HG02970 (cell line): ENCODE measurements around the gene LACTB.
"Not testable (repeated sequence)": the region's sequence is repeated elsewhere in the genome, so short reads cannot be mapped to it uniquely, and the experiment has no call there.

ENCODE experiments used
- ATAC-seq: cut with Tn5 transposase; IDR thresholded peaks from one replicate; pipeline ENCODE4 v1.9.1; 2021; ENCODE audit warnings: mild to moderate bottlenecking, moderate library complexity, moderate number of reproducible peaks; ENCODE audit not compliant: unreplicated experiment, low FRiP score

Gene LACTB

GRCh38 chr15:63089260-63090043 is 32.2 kb upstream of the LACTB start:
- ATAC-seq = no peak

DNA sequence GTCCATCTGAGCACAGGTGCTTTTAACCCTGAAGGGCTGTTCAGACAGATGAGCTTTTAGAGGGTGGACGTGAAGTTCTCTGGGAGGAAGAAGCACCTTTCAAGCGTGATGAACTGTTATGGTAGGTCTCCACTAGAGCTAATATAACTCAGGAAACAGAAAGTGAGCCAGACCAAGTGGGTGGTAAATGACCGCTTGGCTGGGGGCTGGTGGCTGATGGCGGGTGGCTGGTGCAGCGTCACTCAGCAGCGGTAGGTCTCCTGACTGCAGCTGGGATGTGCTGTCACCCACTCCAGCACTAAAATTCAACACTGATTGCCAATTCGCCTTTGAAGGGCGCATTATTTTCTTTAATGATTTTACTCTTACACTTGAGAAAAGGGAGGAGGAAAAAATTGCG is 31.2 kb upstream of the LACTB start:
- no peak for ATAC-seq

DNA sequence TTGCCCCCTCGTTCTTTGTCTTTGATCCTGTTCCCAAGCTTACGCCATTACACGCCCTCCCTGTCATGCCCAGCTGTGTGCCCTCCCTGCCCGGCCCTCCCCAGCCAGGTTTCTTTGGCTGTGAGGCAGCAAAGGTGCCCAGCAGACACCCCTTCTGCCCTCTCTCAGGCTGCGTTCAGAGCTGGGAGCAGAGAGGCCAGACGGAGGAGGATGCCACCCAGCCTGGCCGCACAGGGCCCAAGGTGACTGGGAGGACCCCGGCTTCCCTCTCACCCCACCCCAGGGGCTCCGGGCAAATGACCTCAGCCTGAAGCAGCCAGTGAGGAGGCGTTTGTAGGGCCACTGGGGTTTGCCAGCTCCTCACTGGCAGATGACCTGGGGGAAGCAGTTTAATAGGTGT is 30.8 kb upstream of the LACTB start:
- ATAC-seq = no peak

GRCh38 chr15:63091679-63092446 is 29.8 kb upstream of the LACTB start:
- ATAC-seq = no peak

DNA sequence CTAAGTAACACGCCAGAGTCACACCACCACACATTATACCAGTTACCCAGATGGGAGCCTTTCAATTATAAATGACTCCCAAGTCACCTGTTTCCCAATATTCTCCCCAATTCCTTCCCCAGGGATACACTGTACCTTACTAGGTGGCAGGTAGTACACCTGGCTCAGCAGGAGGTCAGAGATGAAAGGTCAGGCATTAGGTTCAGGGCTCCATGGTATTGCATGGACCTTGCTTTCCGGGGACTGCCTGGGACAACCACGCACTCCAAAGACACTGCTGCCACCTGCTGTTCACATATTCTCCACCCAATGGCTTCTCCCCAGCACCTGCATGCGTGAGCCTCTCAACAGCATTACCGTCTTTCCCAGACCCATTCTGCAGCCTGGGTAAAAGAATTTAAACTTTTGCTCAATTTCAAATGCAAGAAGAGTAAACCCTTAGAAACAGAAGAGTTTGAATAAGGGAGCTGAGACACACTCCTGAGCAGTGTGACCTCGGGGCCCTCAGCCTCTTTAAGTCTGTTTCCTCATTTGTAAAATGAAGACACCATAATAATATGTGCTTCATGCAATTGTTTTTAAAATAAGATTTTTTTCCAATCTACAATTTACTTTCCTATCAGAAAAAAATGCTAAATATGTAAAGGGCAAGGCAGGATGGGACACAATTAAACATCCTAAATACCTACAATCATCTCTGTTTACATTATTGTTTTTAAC is 28.0 kb upstream of the LACTB start:
- ATAC-seq = no peak

DNA sequence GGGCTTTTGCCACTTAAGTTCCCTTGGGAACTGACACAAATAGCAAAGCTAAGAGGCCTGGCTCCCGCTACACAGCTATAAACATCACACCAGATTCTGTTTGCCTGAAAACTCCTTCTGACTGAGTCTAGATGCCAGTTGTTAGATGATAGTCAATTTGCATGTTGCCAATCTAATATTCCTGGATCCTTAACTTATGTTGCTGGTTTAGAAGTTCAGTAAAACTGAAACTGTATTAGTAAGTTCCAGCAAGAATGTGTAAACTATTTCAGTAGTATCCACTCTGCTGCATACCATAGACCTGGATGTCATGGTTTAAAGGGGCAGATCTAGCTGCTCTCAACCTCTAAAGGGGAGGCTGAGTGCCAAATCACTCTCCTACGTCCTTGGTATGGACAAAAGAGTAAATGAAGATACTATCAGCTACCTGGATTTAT is 27.1 kb upstream of the LACTB start:
- no peak for ATAC-seq

DNA sequence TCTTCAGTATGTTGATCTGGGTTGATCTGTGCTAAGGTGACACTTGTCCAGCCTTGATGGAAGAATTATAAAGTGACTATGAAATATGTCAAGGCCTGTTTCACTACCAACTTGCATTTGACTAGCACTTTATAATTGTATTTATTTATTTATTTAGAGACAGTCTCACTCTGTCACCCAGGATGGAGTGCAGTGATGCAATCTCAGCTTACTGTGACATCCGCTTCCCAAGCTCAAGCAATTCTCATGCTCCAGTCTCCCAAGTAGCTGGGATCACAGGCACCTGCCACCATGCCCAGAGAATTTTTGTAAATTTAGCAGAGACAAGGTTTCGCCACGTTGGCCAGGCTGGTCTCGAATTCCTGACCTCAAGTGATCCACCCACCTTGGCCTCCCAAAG is 25.5 kb upstream of the LACTB start:
- no peak for ATAC-seq

- not testable (repeated sequence) for ATAC-seq
These were observed 22.8 kb upstream of the LACTB start for GRCh38 chr15:63098901-63099300.

GRCh38 chr15:63099581-63099980 is 22.1 kb upstream of the LACTB start:
- ATAC-seq = not testable (repeated sequence)

DNA sequence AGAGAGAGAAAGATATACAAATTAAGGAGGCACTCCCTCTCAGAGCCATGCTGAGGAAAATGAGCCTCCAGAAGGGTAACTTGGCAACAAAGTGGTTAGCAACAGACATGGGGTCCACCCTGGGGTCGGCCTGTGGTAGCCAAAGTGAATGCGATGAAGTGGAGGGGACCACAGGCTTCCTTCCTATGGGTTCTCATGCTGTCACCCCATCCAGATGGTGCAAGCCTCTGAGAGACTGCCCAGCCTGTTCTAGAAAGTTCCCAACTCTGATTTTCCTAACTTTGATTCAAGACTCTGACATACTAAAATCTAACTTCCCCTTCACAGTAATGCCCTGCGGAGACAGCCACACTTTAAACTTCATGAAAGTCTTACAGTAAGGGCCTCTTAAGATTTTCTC is 18.2 kb upstream of the LACTB start:
- ATAC-seq = no peak

- ATAC-seq = no peak
These were observed 16.9 kb upstream of the LACTB start for GRCh38 chr15:63104727-63105126.

- ATAC-seq = not testable (repeated sequence)
These were observed 16.3 kb upstream of the LACTB start for GRCh38 chr15:63105354-63105753.

DNA sequence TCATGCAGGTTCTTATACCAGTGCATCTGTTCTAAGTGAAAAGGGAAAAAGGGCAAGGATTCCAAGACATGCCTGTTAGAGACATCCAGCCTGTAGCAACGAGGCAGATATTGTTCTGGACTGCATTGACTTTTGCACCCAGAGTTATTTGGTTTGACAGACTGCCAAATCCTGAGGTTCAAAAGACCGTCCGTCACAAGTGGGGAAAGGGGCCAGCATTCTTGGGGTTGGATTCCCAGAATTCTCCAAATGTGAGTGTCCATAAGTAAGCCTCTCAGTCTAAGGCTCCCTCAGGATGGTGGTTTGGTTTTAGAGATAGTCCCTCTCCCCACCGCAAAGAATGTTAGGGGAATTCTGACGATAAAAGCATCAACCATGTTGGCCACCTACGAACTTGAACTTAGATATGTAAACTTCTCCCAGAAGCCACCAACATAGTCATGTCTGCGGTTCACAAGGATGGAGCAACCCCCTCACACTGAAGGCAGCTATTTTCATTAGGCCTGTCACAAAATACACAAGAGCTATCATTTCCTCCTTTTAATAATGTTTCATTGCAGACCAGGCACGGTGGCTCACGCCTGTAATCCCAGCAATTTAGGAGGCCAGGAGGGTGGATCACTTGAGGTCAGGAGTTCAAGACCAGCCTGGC is 13.6 kb upstream of the LACTB start:
- no peak for ATAC-seq

DNA sequence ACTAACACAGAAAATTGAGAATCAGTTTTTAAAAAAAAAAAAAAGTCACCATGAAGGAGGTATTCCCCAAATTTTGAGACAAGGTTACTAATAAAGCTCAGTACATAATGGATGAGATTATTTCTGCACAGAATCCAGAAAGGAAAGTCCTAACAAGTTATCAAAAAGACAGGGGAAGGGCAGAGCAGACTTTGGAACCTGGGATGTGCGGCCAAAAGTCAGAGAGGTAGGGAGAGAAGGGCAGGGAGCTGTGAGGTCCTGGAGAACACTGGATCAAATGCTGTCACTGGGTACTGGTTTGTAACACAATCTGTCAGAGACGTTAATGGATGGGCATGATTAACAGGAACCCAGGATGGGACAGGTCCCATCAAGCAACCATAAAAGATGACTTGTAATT is 12.2 kb upstream of the LACTB start:
- ATAC-seq = no peak

GRCh38 chr15:63109920-63110319 is 11.7 kb upstream of the LACTB start:
- ATAC-seq = no peak

- ATAC-seq = no peak
These were observed 11.1 kb upstream of the LACTB start for GRCh38 chr15:63110428-63111026.

- no peak for ATAC-seq
These were observed 10.2 kb upstream of the LACTB start for GRCh38 chr15:63111481-63111880.

- no peak for ATAC-seq
These were observed 8.8 kb upstream of the LACTB start for GRCh38 chr15:63112871-63113270.

DNA sequence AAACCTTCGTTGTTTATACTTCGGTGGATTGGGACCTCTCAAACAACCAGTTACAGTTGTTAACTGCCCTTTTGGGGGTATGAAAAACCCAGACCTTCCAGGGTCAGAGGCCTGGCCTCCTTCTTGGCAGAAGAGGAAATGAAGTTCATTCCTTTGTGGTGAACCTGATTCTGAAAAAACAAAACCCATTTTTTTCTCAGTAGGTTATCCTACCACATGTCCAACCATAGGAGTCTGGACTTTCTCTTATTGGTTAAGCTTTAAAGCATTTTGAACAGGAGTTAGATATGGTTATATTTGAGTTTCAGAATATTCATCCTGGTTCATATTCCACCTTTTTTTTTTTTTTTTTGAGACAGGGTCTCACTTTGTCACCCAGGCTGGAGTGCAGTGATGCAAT is 7.2 kb upstream of the LACTB start:
- ATAC-seq = no peak

GRCh38 chr15:63118854-63119253 is 2.8 kb upstream of the LACTB start:
- no peak for ATAC-seq
